ENCODE results near the gene FES. TPM values are rescaled to one million over a fixed set of nuclear protein-coding genes. Genes with fewer than 3 reads are reported as not detected.
"Not testable (repeated sequence)": the region's sequence is repeated elsewhere in the genome, so short reads cannot be mapped to it uniquely, and the experiment has no call there.

Gene FES
- total RNA-seq, 2 donors from 2014 or later = 9.3 to 14.9 TPM

- H3K4me1 ChIP-seq = no peaks in the 10 kb centered on the region
- no peak for TF ChIP-seq CTCF (IDR thresholded peaks at IDR 0.05)
- H3K4me3 ChIP-seq = no peak overlapping the region
- H3K27ac ChIP-seq = no peak overlapping the region
- no peaks in the 10 kb centered on the region for H3K27me3 ChIP-seq
- no peaks in the 10 kb centered on the region for H3K9me3 ChIP-seq
- DNase-seq (ENCODE audit: low spot score) = no peak
- no peaks in the 10 kb centered on the region for H3K36me3 ChIP-seq
Measured at GRCh38 chr15:90845201-90845949, 38.9 kb upstream of the FES start.

- H3K9me3 ChIP-seq; H3K27ac ChIP-seq; H3K27me3 ChIP-seq; H3K36me3 ChIP-seq; H3K4me3 ChIP-seq; DNase-seq (ENCODE audit: low spot score); H3K4me1 ChIP-seq: not testable (repeated sequence)
Measured at GRCh38 chr15:90849424-90849823, 34.9 kb upstream of the FES start.

- Histone ChIP-seq H3K27me3 (no peaks in the 10 kb centered on the region), H3K4me1 (no peaks in the 10 kb centered on the region), H3K36me3 (no peaks in the 10 kb centered on the region), H3K4me3 (no peak overlapping the region), H3K9me3 (no peaks in the 10 kb centered on the region), H3K27ac (no peak overlapping the region)
- no peak for TF ChIP-seq CTCF (IDR thresholded peaks at IDR 0.05)
- no peak for DNase-seq (ENCODE audit: low spot score)
Measured at GRCh38 chr15:90851114-90851513, 33.2 kb upstream of the FES start.

- no peak overlapping the region for H3K27ac ChIP-seq
Measured at GRCh38 chr15:90851940-90852339, 32.4 kb upstream of the FES start.

GRCh38 chr15:90855139-90855538 lies 29.2 kb upstream of the FES start:
- H3K4me1 ChIP-seq = peaks cover 0 to 10% of the 10 kb centered on the region in 2 donors
- H3K4me3 ChIP-seq = no peak overlapping the region
- no peaks in the 10 kb centered on the region for H3K36me3 ChIP-seq
- H3K27me3 ChIP-seq = no peaks in the 10 kb centered on the region
- DNase-seq (ENCODE audit: low spot score) = no peak
- no peak overlapping the region for H3K27ac ChIP-seq
- no peaks in the 10 kb centered on the region for H3K9me3 ChIP-seq
- TF ChIP-seq CTCF (IDR thresholded peaks at IDR 0.05) = no peak

More at GRCh38 chr15:90851940-90852339, 32.4 kb upstream of the FES start:
- H3K36me3 ChIP-seq = no peaks in the 10 kb centered on the region
- H3K27me3 ChIP-seq = no peaks in the 10 kb centered on the region
- no peak overlapping the region for H3K4me3 ChIP-seq
- no peaks in the 10 kb centered on the region for H3K4me1 ChIP-seq
- DNase-seq (ENCODE audit: low spot score) = no peak
- no peaks in the 10 kb centered on the region for H3K9me3 ChIP-seq
- no peak for TF ChIP-seq CTCF (IDR thresholded peaks at IDR 0.05)

GRCh38 chr15:90857337-90857736 lies 27.0 kb upstream of the FES start:
- Histone ChIP-seq H3K4me3 (no peak overlapping the region), H3K9me3 (no peaks in the 10 kb centered on the region), H3K27me3 (no peaks in the 10 kb centered on the region), H3K27ac (no peak overlapping the region), H3K36me3 (no peaks in the 10 kb centered on the region), H3K4me1 (peaks cover 0 to 14% of the 10 kb centered on the region in 2 donors)
- no peak for TF ChIP-seq CTCF (IDR thresholded peaks at IDR 0.05)
- no peak for DNase-seq (ENCODE audit: low spot score)
